HEK293 (cell line): ENCODE data around the gene CFAP58.

Experiments
- CTCF ChIA-PET: fragments of 350-600 bp; formaldehyde crosslinking; extraction: SDS; loops from one replicate; lab custom pipeline; 2021; ENCODE audit warnings: antibody characterized with exemption; lab: Yijun Ruan, JAX
- POLR2A ChIA-PET: fragments of 300-600 bp; formaldehyde crosslinking; extraction: SDS; loops from one replicate; lab custom pipeline; 2020; ENCODE audit warnings: antibody characterized with exemption, inconsistent platforms; lab: Yijun Ruan, JAX
- H3K27ac ChIP-seq: fragments of 200-500 bp; sonication (Bioruptor generic); 2 replicates; pipeline ENCODE4 v1.5.1; 2014; ENCODE audit warnings: low read depth, low read length, control low read depth, inconsistent platforms; ENCODE audit errors: extremely low read depth
- H3K36me3 ChIP-seq, 2 experiments: fragments of 200-500 bp in 1 of 2; sonication (Bioruptor generic) in 1 of 2; 1 replicate in 1 of 2; 2 replicates in 1 of 2; pipeline ENCODE4 v1.5.1; 2014 to 2017; ENCODE audit warnings: inconsistent platforms in 2 of 2, low read length in 2 of 2; ENCODE audit not compliant: control insufficient read depth in 2 of 2, insufficient read depth in 1 of 2
- H3K4me1 ChIP-seq: fragments of 200-500 bp; sonication (Bioruptor generic); 2 replicates; pipeline ENCODE4 v1.5.1; 2014; ENCODE audit warnings: mild to moderate bottlenecking, low read length, inconsistent platforms; ENCODE audit not compliant: control insufficient read depth, insufficient read depth
- H3K4me3 ChIP-seq: 2 replicates; pipeline ENCODE4 v1.5.1; 2011; ENCODE audit warnings: low read depth, mild to moderate bottlenecking, control low read depth, low read length, moderate library complexity
- H3K9me3 ChIP-seq: fragments of 200-500 bp; sonication (Bioruptor generic); 2 replicates; pipeline ENCODE4 v1.5.1; 2014; ENCODE audit warnings: low read depth, low read length, inconsistent platforms; ENCODE audit not compliant: control insufficient read depth, insufficient read depth
- GLI4 ChIP-seq: fragments of 450-650 bp; formaldehyde crosslinking; IDR thresholded peaks from 2 replicates; pipeline ENCODE4 v1.5.1; 2016; ENCODE audit warnings: missing biosample characterization, missing genetic modification characterization
- KLF9 ChIP-seq: fragments of 450-650 bp; formaldehyde crosslinking; IDR thresholded peaks from 2 replicates; pipeline ENCODE4 v1.5.1; 2016; ENCODE audit warnings: missing biosample characterization, missing genetic modification characterization, low read depth
- OSR2 ChIP-seq: fragments of 450-650 bp; formaldehyde crosslinking; IDR thresholded peaks from 2 replicates; pipeline ENCODE4 v1.5.1; 2016; ENCODE audit warnings: missing biosample characterization, missing genetic modification characterization
- REPIN1 ChIP-seq: fragments of 450-650 bp; formaldehyde crosslinking; IDR thresholded peaks from 2 replicates; pipeline ENCODE4 v1.5.1; 2017; ENCODE audit warnings: missing biosample characterization, missing genetic modification characterization, low read depth
- SETDB1 ChIP-seq: IDR thresholded peaks from one replicate; pipeline ENCODE4 v1.6.1; 2017; ENCODE audit warnings: mild to moderate bottlenecking, low read length, moderate library complexity, mixed read lengths; ENCODE audit not compliant: insufficient read length
- SP3 ChIP-seq: fragments of 450-650 bp; formaldehyde crosslinking; IDR thresholded peaks from 2 replicates; pipeline ENCODE4 v1.5.1; 2016; ENCODE audit warnings: missing biosample characterization, missing genetic modification characterization
- TRIM28 ChIP-seq: IDR thresholded peaks from 2 replicates; pipeline ENCODE4 v1.6.1; 2011; ENCODE audit warnings: low read length, control low read depth, borderline replicate concordance
- WT1 ChIP-seq: fragments of 450-650 bp; formaldehyde crosslinking; IDR thresholded peaks from 2 replicates; pipeline ENCODE4 v1.5.1; 2016; ENCODE audit warnings: missing biosample characterization, missing genetic modification characterization
- ZBTB21 ChIP-seq: fragments of 450-650 bp; formaldehyde crosslinking; IDR thresholded peaks from 2 replicates; pipeline ENCODE4 v1.5.1; 2017; ENCODE audit warnings: missing biosample characterization, missing genetic modification characterization
- ZIC2 ChIP-seq: fragments of 450-650 bp; formaldehyde crosslinking; IDR thresholded peaks from 2 replicates; pipeline ENCODE4 v1.5.1; 2016; ENCODE audit warnings: missing biosample characterization, missing genetic modification characterization
- ZNF366 ChIP-seq: fragments of 450-650 bp; formaldehyde crosslinking; conservative IDR thresholded peaks from 2 replicates; pipeline ENCODE4 v1.5.1; 2016; ENCODE audit warnings: missing biosample characterization, missing genetic modification characterization
- ZNF37A ChIP-seq: fragments of 450-650 bp; IDR thresholded peaks from 2 replicates; pipeline ENCODE4 v1.5.1; 2018; ENCODE audit warnings: missing biosample characterization, missing genetic modification characterization
- ZNF426 ChIP-seq: fragments of 450-650 bp; formaldehyde crosslinking; IDR thresholded peaks from 2 replicates; pipeline ENCODE4 v1.5.1; 2017; ENCODE audit warnings: missing biosample characterization, missing genetic modification characterization, mild to moderate bottlenecking, inconsistent platforms, moderate library complexity
- ZNF629 ChIP-seq: fragments of 450-650 bp; formaldehyde crosslinking; IDR thresholded peaks from 2 replicates; pipeline ENCODE4 v1.5.1; 2017; ENCODE audit warnings: missing biosample characterization, missing genetic modification characterization
- ZNF707 ChIP-seq: fragments of 450-650 bp; formaldehyde crosslinking; IDR thresholded peaks from 2 replicates; pipeline ENCODE4 v1.5.1; 2016; ENCODE audit warnings: missing biosample characterization, missing genetic modification characterization
- ZSCAN30 ChIP-seq: fragments of 450-650 bp; IDR thresholded peaks from 2 replicates; pipeline ENCODE4 v1.5.1; 2018; ENCODE audit warnings: missing biosample characterization, mild to moderate bottlenecking, missing genetic modification characterization, moderate library complexity
- TF ChIP-seq, protein P1 (sequence below): fragments of 450-650 bp; formaldehyde crosslinking; IDR thresholded peaks from 2 replicates; pipeline ENCODE4 v1.5.1; 2017; ENCODE audit warnings: missing biosample characterization, missing genetic modification characterization
- TF ChIP-seq, protein P2 (sequence below): fragments of 450-650 bp; formaldehyde crosslinking; IDR thresholded peaks from 2 replicates; pipeline ENCODE4 v1.5.1; 2016; ENCODE audit warnings: missing biosample characterization, missing genetic modification characterization, low read depth

CFAP58 gene

DNA sequence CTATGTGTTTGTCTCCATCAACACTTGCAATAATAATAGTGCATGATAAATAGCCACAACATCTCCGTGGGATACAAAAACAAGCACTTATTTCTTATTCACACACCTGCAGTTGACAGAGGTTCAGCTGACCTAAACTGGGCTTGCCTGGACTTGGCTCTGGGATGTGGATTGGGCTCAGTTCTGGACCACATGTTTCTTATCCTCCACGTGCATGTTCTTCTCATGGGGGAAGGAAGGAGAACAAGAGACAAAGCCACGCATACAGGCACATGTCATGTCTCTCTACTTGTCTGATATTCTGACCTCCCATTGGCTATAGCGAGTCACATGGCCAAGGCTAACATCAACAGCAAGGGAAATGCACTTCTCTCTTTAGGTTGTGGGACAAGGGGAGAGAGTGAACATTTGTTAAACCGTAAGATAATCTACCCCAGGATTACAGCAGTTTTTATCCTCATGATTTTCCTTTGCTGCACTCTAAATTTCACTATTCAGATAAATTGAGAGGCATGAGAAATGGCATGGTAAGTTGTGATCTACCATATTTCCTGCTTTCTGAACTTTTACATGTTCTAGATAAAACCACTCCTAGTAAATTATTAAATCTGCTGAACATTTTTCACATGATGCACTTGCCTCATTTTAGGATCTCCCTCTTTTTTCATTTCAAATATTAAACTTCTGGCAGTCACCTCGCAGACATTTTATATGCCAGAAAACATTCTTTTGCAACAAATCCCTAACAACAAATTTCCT is 33.7 kb downstream of the CFAP58 start:
- TF ChIP-seq ZSCAN30 (tag by site-specific recombination) (no peak), OSR2 (tag by site-specific recombination) (no peak), SETDB1 (no peak), ZIC2 (tag by site-specific recombination) (no peak), ZNF707 (tag by site-specific recombination) (no peak), REPIN1 (tag by site-specific recombination) (no peak)
- Histone ChIP-seq H3K4me1 (no peaks in the 10 kb centered on the region), H3K36me3 (no peaks in the 10 kb centered on the region), H3K27ac (no peak overlapping the region), H3K4me3 (no peak overlapping the region), H3K9me3 (no peaks in the 10 kb centered on the region)
- CTCF ChIA-PET: interaction anchor here (0.5 to 1.1 kb wide), 2 partner anchors 20 to 635 kb away, joined by 3 to 4 read pairs; no protein-coding TSS in a partner anchor
- POLR2A ChIA-PET: no interaction called here

DNA sequence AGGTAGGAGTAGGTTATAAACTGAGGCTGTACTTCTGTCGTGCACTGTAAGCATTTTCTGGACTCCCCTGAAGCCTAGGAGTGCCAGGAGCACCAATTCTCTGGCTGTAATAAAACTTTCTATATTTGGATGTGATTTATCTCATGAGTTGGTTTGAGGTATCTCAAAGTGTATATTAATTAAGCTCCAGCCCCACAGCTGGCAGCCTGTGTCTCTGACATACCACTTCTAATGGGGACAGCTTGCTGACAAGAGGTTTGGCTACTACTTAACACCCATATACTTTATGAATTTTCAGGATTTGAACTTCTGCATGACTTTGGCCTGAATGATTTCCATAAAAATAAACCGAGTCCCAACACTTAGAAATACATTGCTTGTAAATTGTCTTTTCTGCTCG is 35.2 kb downstream of the CFAP58 start:
- Histone ChIP-seq H3K36me3 (no peaks in the 10 kb centered on the region), H3K4me1 (no peaks in the 10 kb centered on the region), H3K27ac (no peak overlapping the region), H3K9me3 (no peaks in the 10 kb centered on the region), H3K4me3 (no peak overlapping the region)
- POLR2A ChIA-PET: no interaction called here
- CTCF ChIA-PET: interaction anchor here (0.8 kb wide), 1 partner anchor 38 kb away, joined by 3 read pairs; no protein-coding TSS in a partner anchor
- TF ChIP-seq ZIC2 (tag by site-specific recombination) (no peak), GLI4 (tag by site-specific recombination) (no peak), ZNF426 (tag by site-specific recombination) (no peak), KLF9 (no peak), WT1 (tag by site-specific recombination) (no peak)

DNA sequence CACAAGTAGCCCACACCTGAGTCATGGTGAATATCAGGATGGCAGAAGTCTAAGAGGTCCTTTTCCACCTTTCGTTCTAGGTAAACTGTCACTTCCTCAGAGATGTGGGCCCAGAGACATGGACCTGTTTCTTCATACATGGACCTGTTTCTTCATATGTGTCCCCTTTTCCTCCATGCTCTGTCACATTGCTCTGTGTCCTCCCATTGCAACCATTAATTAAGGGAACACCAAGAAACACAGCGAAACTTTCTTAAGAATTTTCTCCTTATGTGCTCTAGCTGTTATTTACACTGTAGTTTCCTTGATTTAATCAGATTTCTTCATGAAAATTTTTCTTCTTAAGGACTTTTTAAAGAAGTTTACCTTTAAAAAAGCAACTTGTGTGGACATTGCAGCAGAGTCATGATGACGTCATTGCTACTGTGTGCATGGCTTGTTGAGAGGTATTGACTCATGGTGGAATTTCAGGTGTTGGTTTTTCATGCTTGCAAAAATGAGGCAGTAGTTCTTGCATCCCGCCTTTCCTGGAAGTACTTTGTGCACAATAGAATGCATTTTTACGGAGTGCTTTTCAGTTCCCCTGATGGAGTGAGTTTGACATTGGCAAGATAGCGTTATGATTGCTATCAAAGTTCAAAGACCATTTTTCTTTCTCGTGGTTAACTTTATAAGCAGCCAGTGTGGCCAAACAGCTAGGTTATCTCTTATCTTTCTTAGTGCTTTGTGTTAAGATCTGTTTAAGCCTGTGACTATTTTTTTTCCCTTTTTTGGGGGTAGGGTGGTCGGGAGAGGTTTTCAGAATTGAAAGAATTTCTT is 37.7 kb downstream of the CFAP58 start:
- Histone ChIP-seq H3K4me3 (no peak overlapping the region), H3K27ac (no peak overlapping the region), H3K4me1 (no peaks in the 10 kb centered on the region), H3K36me3 (no peaks in the 10 kb centered on the region), H3K9me3 (no peaks in the 10 kb centered on the region)
- TF ChIP-seq ZNF629 (tag by site-specific recombination): peak; percentile 75
- TF ChIP-seq SETDB1: no peak
- TF ChIP-seq ZNF366 (tag by site-specific recombination): 0 out of 2 replicates have a peak, but pooled peaks have one; percentile 23
- peak; percentile 61; the same call in 1 of the 2 replicates for TF ChIP-seq ZNF37A (tag by site-specific recombination)
- TF ChIP-seq ZBTB21 (tag by site-specific recombination): peak; percentile 54; the same call in 1 of the 2 replicates
- no peak for TF ChIP-seq SP3 (tag by site-specific recombination)
- TF ChIP-seq, protein P1, sequence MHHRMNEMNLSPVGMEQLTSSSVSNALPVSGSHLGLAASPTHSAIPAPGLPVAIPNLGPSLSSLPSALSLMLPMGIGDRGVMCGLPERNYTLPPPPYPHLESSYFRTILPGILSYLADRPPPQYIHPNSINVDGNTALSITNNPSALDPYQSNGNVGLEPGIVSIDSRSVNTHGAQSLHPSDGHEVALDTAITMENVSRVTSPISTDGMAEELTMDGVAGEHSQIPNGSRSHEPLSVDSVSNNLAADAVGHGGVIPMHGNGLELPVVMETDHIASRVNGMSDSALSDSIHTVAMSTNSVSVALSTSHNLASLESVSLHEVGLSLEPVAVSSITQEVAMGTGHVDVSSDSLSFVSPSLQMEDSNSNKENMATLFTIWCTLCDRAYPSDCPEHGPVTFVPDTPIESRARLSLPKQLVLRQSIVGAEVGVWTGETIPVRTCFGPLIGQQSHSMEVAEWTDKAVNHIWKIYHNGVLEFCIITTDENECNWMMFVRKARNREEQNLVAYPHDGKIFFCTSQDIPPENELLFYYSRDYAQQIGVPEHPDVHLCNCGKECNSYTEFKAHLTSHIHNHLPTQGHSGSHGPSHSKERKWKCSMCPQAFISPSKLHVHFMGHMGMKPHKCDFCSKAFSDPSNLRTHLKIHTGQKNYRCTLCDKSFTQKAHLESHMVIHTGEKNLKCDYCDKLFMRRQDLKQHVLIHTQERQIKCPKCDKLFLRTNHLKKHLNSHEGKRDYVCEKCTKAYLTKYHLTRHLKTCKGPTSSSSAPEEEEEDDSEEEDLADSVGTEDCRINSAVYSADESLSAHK (tag by site-specific recombination): no peak
- no peak for TF ChIP-seq GLI4 (tag by site-specific recombination)
- TF ChIP-seq, protein P2, sequence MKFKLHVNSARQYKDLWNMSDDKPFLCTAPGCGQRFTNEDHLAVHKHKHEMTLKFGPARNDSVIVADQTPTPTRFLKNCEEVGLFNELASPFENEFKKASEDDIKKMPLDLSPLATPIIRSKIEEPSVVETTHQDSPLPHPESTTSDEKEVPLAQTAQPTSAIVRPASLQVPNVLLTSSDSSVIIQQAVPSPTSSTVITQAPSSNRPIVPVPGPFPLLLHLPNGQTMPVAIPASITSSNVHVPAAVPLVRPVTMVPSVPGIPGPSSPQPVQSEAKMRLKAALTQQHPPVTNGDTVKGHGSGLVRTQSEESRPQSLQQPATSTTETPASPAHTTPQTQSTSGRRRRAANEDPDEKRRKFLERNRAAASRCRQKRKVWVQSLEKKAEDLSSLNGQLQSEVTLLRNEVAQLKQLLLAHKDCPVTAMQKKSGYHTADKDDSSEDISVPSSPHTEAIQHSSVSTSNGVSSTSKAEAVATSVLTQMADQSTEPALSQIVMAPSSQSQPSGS: peak; percentile 94
- no peak for TF ChIP-seq TRIM28
- ChIA-PET CTCF (interaction anchor here (0.6 to 1.1 kb wide), 2 partner anchors 9 to 101 kb away, joined by 3 read pairs; no protein-coding TSS in a partner anchor), POLR2A (no interaction called here)
